ENCODE results near the gene DPEP1. TPM values are rescaled to one million over a fixed set of nuclear protein-coding genes. Genes with fewer than 3 reads are reported as not detected.
"Not testable (repeated sequence)": the region's sequence is repeated elsewhere in the genome, so short reads cannot be mapped to it uniquely, and the experiment has no call there.

DPEP1 gene
- total RNA-seq, 1 experiment from 2014 or later = 8.1 TPM

GRCh38 chr16:89569506-89570341 is 43.7 kb upstream of the DPEP1 start:
- H3K4me1 ChIP-seq = peaks cover 24% of the 10 kb centered on the region
- no TSS peak for BruUV-seq (replicated peaks)

GRCh38 chr16:89570342-89570923 is 43.0 kb upstream of the DPEP1 start:
- no TSS peak for BruUV-seq (replicated peaks)
- Histone ChIP-seq H3K9me3 (no peaks in the 10 kb centered on the region), H3K36me3 (ENCODE audit: control insufficient read depth, insufficient read depth, low read length) (no peaks in the 10 kb centered on the region), H3K4me3 (ENCODE audit: low read depth, low read length) (no peak overlapping the region), H3K4me1 (peaks cover 27% of the 10 kb centered on the region), H3K27me3 (replicated peaks; ENCODE audit: control insufficient read depth, insufficient read depth, low read length) (no peaks in the 10 kb centered on the region)
- no peak for DNase-seq
- peaks cover 58% of the 10 kb centered on the region for H3K36me3 Mint-ChIP-seq (ENCODE audit: insufficient read depth, unreplicated experiment)
- peaks cover 17% of the 10 kb centered on the region for H3K4me1 Mint-ChIP-seq (ENCODE audit: low read depth, unreplicated experiment)
- no peak overlapping the region for H3K4me3 Mint-ChIP-seq (ENCODE audit: unreplicated experiment)
- TF ChIP-seq CTCF (IDR thresholded peaks at IDR 0.05; ENCODE audit: insufficient read depth in 1 of 2, low read depth in 1 of 2, low read length in 1 of 2, severe bottlenecking in 1 of 2, unreplicated experiment in 1 of 2) = no peak
- no peaks in the 10 kb centered on the region for H3K9me3 Mint-ChIP-seq (ENCODE audit: unreplicated experiment)
- intact Hi-C loops (cut with micrococcal nuclease; ENCODE audit: unreplicated experiment) = no loop called here
- POLR2A ChIA-PET = no interaction called here
- H3K27me3 Mint-ChIP-seq (ENCODE audit: insufficient read depth, unreplicated experiment) = no peaks in the 10 kb centered on the region
- CTCF ChIA-PET = no interaction called here
- H3K27ac Mint-ChIP-seq (ENCODE audit: unreplicated experiment) = no peak overlapping the region

More at GRCh38 chr16:89569506-89570341, 43.7 kb upstream of the DPEP1 start:
- intact Hi-C loops (cut with micrococcal nuclease; ENCODE audit: unreplicated experiment) = no loop called here
- Mint-ChIP-seq H3K27me3 (ENCODE audit: insufficient read depth, unreplicated experiment) (no peaks in the 10 kb centered on the region), H3K4me1 (ENCODE audit: low read depth, unreplicated experiment) (peaks cover 24% of the 10 kb centered on the region), H3K27ac (ENCODE audit: unreplicated experiment) (no peak overlapping the region), H3K36me3 (ENCODE audit: insufficient read depth, unreplicated experiment) (peaks cover 65% of the 10 kb centered on the region), H3K9me3 (ENCODE audit: unreplicated experiment) (no peaks in the 10 kb centered on the region), H3K4me3 (ENCODE audit: unreplicated experiment) (no peak overlapping the region)
- Histone ChIP-seq H3K36me3 (ENCODE audit: control insufficient read depth, insufficient read depth, low read length) (no peaks in the 10 kb centered on the region), H3K27me3 (replicated peaks; ENCODE audit: control insufficient read depth, insufficient read depth, low read length) (no peaks in the 10 kb centered on the region), H3K4me3 (ENCODE audit: low read depth, low read length) (no peak overlapping the region), H3K9me3 (no peaks in the 10 kb centered on the region)
- ChIA-PET CTCF (no interaction called here), POLR2A (no interaction called here)
- TF ChIP-seq CTCF (IDR thresholded peaks at IDR 0.05; ENCODE audit: insufficient read depth in 1 of 2, low read depth in 1 of 2, low read length in 1 of 2, severe bottlenecking in 1 of 2, unreplicated experiment in 1 of 2) = no peak
- no peak for DNase-seq

DNA sequence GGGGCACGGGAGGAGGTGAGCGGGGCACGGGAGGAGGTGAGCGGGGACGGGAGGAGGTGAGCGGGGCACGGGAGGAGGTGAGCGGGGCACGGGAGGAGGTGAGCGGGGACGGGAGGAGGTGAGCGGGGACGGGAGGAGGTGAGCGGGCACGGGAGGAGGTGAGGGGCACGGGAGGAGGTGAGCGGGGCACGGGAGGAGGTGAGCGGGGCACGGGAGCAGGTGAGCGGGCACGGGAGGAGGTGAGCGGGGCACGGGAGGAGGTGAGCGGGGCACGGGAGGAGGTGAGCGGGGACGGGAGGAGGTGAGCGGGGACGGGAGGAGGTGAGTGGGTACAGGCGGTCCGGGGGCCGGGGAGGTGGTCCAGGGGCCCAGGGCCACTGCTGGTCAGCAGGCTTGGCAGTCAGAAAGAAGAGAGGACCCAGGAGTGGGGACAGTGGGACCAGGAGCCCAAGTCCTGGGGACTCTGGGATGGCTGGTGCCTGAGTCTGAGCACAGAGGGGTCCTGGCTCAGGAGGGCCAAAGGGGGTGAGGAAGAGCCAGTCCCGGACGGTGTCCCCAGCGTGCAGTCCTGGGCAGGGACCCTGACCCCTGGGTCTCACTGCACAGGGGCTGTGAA is 42.4 kb upstream of the DPEP1 start:
- peaks cover 27% of the 10 kb centered on the region for H3K4me1 ChIP-seq
- H3K27me3 Mint-ChIP-seq (ENCODE audit: insufficient read depth, unreplicated experiment); CTCF ChIA-PET; BruUV-seq (replicated peaks); H3K4me3 Mint-ChIP-seq (ENCODE audit: unreplicated experiment); H3K27ac Mint-ChIP-seq (ENCODE audit: unreplicated experiment); H3K27me3 ChIP-seq (replicated peaks; ENCODE audit: control insufficient read depth, insufficient read depth, low read length); H3K9me3 ChIP-seq; H3K9me3 Mint-ChIP-seq (ENCODE audit: unreplicated experiment); POLR2A ChIA-PET; intact Hi-C loops (cut with micrococcal nuclease; ENCODE audit: unreplicated experiment); H3K4me3 ChIP-seq (ENCODE audit: low read depth, low read length); DNase-seq; H3K36me3 ChIP-seq (ENCODE audit: control insufficient read depth, insufficient read depth, low read length): not testable (repeated sequence)
- peaks cover 14% of the 10 kb centered on the region for H3K4me1 Mint-ChIP-seq (ENCODE audit: low read depth, unreplicated experiment)
- H3K36me3 Mint-ChIP-seq (ENCODE audit: insufficient read depth, unreplicated experiment) = peaks cover 51% of the 10 kb centered on the region

All from Caco-2 (cell line).